Measurements from ENCODE around the gene CDC42BPA. TPM values are rescaled to one million over a fixed set of nuclear protein-coding genes. Genes with fewer than 3 reads are reported as not detected.

Gene CDC42BPA
- total RNA-seq, 1 experiment from 2014 or later: 30.1 TPM

- H3K9ac ChIP-seq (ENCODE audit: extremely low read depth, insufficient read length, low read length): no peak overlapping the region
- TF ChIP-seq, protein P1, sequence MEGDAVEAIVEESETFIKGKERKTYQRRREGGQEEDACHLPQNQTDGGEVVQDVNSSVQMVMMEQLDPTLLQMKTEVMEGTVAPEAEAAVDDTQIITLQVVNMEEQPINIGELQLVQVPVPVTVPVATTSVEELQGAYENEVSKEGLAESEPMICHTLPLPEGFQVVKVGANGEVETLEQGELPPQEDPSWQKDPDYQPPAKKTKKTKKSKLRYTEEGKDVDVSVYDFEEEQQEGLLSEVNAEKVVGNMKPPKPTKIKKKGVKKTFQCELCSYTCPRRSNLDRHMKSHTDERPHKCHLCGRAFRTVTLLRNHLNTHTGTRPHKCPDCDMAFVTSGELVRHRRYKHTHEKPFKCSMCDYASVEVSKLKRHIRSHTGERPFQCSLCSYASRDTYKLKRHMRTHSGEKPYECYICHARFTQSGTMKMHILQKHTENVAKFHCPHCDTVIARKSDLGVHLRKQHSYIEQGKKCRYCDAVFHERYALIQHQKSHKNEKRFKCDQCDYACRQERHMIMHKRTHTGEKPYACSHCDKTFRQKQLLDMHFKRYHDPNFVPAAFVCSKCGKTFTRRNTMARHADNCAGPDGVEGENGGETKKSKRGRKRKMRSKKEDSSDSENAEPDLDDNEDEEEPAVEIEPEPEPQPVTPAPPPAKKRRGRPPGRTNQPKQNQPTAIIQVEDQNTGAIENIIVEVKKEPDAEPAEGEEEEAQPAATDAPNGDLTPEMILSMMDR (conservative IDR thresholded peaks at IDR 0.05): no peak
- H3K27ac ChIP-seq (ENCODE audit: insufficient read length, low read depth, low read length): no peak overlapping the region
- no peak for DNase-seq
- no peak overlapping the region for H3K4me2 ChIP-seq (ENCODE audit: insufficient read depth, insufficient read length, low read length)
- no peak overlapping the region for H3K18ac ChIP-seq (ENCODE audit: insufficient read length, low read depth, low read length)
- H2AFZ ChIP-seq (ENCODE audit: low read length): no peak overlapping the region
- H3K23ac ChIP-seq (ENCODE audit: insufficient read length, low read depth, low read length): no peak overlapping the region
- peaks cover under 1% of the 10 kb centered on the region; the same call in 1 of the 2 replicates for H3K79me2 ChIP-seq (ENCODE audit: insufficient read depth, low read length)
- no CpG with 5 or more reads among the region's 3 CpGs for WGBS (ENCODE audit: extremely low coverage, insufficient read length, low lambda C conversion rate)
- no peak overlapping the region for H4K91ac ChIP-seq (ENCODE audit: insufficient read length, low read depth, low read length)
- H2BK5ac ChIP-seq (ENCODE audit: insufficient read length, low read length): no peak overlapping the region
- no peaks in the 10 kb centered on the region for H4K20me1 ChIP-seq (ENCODE audit: control insufficient read depth, insufficient read depth, insufficient read length)
- no peak overlapping the region for H3K4ac ChIP-seq (ENCODE audit: low read depth, low read length)
- no peaks in the 10 kb centered on the region for H3K9me3 ChIP-seq (ENCODE audit: control insufficient read depth, low read depth, low read length)
- no peak overlapping the region for H2BK120ac ChIP-seq (ENCODE audit: low read depth, low read length, poor library complexity, severe bottlenecking)
- no peak overlapping the region for H4K5ac ChIP-seq (ENCODE audit: insufficient read length, low read depth, low read length)
- H2BK15ac ChIP-seq (ENCODE audit: low read depth, low read length): no peak overlapping the region
- no peak overlapping the region for H3K14ac ChIP-seq (ENCODE audit: insufficient read depth, low read length)
- H3K27me3 Mint-ChIP-seq (ENCODE audit: low read depth): no peaks in the 10 kb centered on the region
- no peaks in the 10 kb centered on the region for H3K27me3 ChIP-seq (ENCODE audit: insufficient read depth, low read length)
- no peak overlapping the region for H4K8ac ChIP-seq (replicated peaks; ENCODE audit: insufficient read length, low read depth, low read length)
- H3K27ac Mint-ChIP-seq: no peak overlapping the region
- no peak overlapping the region for H2BK12ac ChIP-seq (ENCODE audit: insufficient read length, low read depth, low read length)
- peaks cover 3 to 5% of the 10 kb centered on the region in 2 experiments; a peak in 3 of 4 replicates for H3K4me1 Mint-ChIP-seq
- no peak overlapping the region for H2AK5ac ChIP-seq (ENCODE audit: insufficient read length, low read length)
- no peak overlapping the region for H3K56ac ChIP-seq (ENCODE audit: insufficient read length, low read depth, low read length)
- H3K23me2 ChIP-seq (ENCODE audit: insufficient read length, low read depth, low read length, poor library complexity, severe bottlenecking): no peaks in the 10 kb centered on the region
- H3K36me3 Mint-ChIP-seq (ENCODE audit: insufficient read depth in 1 of 3, low read depth in 3 of 3): peaks cover 0 to 3% (median 0%) of the 10 kb centered on the region in 3 experiments; a peak in 4 of 7 replicates
- no peak overlapping the region for H3T11ph ChIP-seq (ENCODE audit: low read length)
- no peak overlapping the region for H3K4me3 Mint-ChIP-seq
- H3K9me3 Mint-ChIP-seq: no peaks in the 10 kb centered on the region
- H2BK20ac ChIP-seq (ENCODE audit: low read depth, low read length, poor library complexity, severe bottlenecking): no peak overlapping the region
- H3K4me1 ChIP-seq (ENCODE audit: insufficient read depth, low read length): no peaks in the 10 kb centered on the region
- no peaks in the 10 kb centered on the region for H3K79me1 ChIP-seq (ENCODE audit: insufficient read depth, low read depth, low read length, poor library complexity, severe bottlenecking)
These were observed 90.1 kb downstream of the CDC42BPA start for GRCh38 chr1:227228201-227228600.

Data from H9 (cell line).